GM21526 (cell line): Measurements from ENCODE around the gene WSCD1.

ENCODE experiments used
- ATAC-seq: cut with Tn5 transposase; IDR thresholded peaks from one replicate; pipeline ENCODE4 v1.9.1; 2021; ENCODE audit warnings: moderate library complexity; ENCODE audit not compliant: unreplicated experiment, low FRiP score

WSCD1 gene

GRCh38 chr17:6057562-6057961 is 12.6 kb upstream of the WSCD1 start:
- no peak for ATAC-seq

DNA sequence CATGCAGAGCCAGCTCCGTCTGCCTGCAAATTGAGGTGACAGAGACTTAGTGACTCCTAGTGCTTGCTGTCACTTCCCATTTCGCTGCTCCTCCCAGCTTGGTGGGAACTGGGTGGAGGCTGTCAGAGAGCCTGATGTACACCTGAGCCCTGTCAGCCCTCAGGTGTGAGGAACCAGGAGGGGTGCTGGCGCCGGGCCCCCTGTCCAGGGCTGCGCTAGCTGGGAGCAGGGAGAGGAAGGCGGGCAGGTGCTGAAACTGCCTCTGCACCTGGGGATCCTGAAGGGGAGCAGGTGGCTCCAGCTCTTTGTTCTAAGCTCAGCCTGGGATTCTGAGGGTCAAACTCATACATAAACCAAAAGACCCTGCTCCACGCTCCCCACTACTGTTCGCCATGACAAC is 10.8 kb upstream of the WSCD1 start:
- no peak for ATAC-seq

- ATAC-seq, result no peak
Observed at GRCh38 chr17:6061290-6061689, 8.9 kb upstream of the WSCD1 start.

DNA sequence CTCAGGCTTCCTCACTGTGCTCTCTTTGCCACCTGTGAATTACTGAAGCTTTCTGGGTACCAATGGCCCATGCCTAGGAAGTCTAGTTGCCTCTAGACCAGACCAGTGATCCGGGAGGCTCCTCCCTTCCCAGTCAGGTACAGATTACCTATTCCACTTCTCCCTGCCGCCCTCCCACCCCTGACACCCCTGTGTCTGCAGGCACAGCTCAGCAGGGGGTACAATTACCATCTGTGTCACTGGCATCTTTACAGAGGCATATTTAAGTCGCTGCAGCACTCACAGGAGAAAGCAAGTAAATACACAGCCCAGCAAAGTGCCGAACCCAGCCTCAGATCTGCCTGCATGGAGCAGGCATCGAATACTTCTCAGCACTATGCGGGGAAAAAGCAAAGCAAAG is 5.3 kb upstream of the WSCD1 start:
- ATAC-seq, result no peak

- ATAC-seq, result no peak
Observed at GRCh38 chr17:6065351-6065750, 4.8 kb upstream of the WSCD1 start.

DNA sequence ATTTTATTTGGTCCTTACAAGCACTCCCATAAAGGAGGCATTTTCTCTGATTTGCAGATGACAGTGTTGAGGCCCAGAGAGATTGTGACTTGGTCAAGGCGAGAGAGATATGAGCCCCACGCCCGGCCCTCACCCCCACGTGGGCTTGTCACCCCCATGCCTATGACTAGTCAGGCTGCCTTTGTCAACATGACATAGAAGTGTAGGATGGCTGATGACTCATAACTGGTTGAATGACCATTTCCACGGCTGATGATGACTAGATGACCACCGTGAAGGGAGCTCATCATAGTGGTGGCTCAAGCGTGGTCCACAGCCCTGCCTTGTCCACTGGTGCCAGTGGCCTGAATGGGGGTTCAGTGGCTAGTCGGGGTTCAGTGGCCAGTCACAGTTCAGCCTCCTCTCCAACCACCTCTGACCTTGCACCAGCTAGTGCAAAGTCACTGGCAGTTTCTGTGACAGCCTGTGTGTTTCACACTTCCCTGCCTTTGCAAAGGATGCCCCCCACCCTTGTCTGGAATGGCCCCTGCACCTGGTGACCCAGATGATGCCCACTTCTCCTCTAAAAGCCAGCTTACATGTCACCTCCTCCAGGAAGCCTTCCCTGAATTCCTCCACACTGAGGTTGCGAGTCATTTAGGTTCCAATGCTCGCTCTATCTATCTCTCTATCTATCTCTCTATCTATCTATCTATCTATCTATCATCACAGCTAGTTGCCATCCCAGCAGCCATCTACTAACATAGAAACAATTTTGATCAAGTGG is 3.8 kb upstream of the WSCD1 start:
- no peak for ATAC-seq

DNA sequence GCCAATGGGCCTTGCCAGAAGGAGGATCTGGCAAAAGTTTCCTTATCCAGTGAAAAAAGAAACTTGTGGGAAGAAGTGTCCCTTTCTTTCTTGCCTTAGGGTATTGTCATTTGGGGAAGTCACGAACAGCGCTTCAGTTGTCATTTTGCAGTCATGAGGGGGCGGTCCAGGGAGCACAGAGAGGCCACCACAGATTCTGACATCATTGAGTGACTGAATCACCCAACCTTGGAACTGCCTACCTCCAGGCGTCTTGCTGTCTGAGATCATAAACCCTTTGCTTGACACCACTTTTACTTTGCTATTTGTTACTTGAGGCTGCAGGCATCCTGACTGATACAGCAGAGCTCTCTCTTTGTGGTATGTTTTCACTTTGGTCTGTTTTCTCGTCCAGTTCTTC is 3.1 kb upstream of the WSCD1 start:
- no peak for ATAC-seq

GRCh38 chr17:6070430-6070912 is 292 bp downstream of the WSCD1 start:
- ATAC-seq, result no peak

DNA sequence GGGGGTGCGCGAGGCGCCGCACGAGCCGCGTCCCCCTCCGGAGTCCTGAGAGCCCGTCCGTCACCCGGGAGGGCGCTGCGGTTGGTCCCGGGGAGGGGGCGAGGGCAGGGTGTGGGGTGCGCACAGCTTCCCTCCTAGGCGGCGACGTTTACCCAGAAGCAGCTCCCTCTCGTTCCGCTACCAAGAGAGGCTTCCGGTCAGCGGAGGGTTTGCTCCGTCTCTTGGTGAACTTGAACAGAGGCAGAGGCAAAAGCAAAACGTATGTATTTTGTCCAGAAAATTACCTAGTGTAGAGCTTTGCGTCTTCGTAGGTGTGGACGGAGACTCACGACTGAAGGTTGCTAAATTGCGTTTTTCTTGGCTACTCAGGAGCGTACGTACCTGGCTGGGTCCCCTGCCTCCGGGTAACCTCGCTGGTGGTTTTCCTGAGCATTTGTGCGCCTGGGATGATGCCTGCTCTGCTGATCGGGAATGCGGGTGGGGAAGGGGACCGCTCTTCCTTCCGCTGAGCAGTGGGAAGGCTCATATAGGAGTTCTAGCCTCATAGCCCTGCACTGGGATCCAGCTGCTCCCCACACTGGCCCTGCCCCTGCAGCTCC is 833 bp downstream of the WSCD1 start:
- ATAC-seq, result no peak

DNA sequence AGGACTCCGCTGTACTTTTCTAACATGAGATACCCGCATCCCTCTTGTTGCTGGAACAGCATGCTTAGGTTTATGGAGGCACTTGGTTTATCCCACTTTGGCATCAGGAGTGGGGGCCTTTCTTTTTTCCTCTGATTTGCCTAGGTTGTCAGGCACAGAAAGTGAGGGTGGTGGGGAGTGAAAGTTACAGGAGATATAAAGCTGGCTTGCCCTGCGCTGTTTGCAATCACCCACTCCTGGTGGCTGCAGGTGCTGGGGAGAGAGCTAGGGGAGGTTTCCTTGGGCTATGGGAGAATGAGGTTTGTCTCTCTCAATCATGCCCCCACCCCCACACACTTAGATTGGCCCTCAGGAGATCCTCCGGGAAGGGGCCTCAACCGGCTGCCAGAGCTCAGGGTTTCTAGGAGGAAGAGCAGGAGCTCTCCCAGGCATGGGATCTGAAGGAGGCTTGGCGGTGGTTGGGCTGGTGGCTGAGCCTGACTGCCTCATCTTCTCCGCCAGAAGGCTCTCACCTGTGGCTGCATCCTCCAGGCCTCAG is 1.4 kb downstream of the WSCD1 start:
- no peak for ATAC-seq

GRCh38 chr17:6072157-6072556 is 2.0 kb downstream of the WSCD1 start:
- ATAC-seq, result no peak

GRCh38 chr17:6072611-6073010 is 2.4 kb downstream of the WSCD1 start:
- ATAC-seq, result no peak

- no peak for ATAC-seq
Observed at GRCh38 chr17:6073620-6074019, 3.4 kb downstream of the WSCD1 start.

GRCh38 chr17:6075050-6075449 is 4.9 kb downstream of the WSCD1 start:
- ATAC-seq, result no peak

DNA sequence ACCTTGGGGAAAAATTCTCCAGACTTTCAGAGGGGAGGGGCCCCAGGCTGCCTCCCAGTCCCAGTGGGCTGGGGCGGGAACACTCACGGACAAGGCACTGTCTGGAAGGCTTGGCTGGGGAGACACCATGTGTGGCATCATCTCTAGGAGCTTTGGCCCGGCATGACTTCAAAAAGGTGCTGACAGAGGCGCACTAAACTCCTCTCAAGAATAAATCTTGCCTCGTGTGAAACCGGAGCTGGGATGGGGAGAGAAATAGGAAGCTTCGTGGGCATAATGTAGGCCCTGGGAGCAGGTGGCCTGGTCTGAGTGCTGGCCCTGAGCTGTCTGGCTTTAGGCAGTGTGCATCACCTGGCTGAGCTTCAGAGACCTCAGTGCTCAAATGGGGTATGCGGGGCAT is 5.7 kb downstream of the WSCD1 start:
- ATAC-seq, result no peak

DNA sequence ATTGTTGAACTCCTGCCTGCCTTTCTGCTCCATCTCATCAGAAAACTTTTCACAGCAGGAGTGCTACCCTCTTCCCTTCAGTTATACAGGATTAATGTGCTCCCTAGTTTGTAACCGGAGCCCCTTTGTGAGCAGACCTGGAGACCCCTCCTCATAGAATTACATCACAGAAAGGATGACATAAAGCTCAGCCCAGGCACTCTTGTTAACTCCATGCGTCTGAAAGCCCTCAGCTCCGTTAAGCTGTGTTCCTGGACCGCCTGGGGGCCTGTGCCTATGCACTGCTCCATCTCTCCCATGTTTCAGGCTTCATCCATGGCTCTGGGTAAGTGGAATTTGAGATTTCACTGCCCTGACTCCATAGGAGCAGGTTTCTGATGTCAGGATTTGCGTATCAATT is 7.6 kb downstream of the WSCD1 start:
- no peak for ATAC-seq

- ATAC-seq, result no peak
Observed at GRCh38 chr17:6078458-6078871, 8.3 kb downstream of the WSCD1 start.

GRCh38 chr17:6079155-6079888 is 9.1 kb downstream of the WSCD1 start:
- ATAC-seq, result no peak

DNA sequence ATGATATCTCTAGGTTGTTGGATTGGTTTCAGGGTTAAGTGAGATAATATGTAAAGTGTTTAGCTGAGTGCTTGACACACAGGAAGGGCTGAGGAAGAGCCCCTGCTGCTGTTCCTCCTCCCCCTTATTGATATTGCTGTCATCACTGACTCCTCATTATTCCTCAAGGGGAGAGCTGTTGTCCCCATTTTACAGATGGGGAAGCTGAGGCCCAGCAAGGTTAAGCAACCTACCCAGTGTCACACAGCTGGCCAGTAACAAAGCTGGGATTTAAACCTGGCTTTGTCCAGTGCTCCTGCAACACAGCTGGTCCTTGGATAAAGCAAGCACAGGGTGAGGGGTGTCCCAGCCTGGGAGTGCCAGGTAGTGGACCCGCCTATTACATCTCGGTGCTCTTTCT is 9.8 kb downstream of the WSCD1 start:
- no peak for ATAC-seq

DNA sequence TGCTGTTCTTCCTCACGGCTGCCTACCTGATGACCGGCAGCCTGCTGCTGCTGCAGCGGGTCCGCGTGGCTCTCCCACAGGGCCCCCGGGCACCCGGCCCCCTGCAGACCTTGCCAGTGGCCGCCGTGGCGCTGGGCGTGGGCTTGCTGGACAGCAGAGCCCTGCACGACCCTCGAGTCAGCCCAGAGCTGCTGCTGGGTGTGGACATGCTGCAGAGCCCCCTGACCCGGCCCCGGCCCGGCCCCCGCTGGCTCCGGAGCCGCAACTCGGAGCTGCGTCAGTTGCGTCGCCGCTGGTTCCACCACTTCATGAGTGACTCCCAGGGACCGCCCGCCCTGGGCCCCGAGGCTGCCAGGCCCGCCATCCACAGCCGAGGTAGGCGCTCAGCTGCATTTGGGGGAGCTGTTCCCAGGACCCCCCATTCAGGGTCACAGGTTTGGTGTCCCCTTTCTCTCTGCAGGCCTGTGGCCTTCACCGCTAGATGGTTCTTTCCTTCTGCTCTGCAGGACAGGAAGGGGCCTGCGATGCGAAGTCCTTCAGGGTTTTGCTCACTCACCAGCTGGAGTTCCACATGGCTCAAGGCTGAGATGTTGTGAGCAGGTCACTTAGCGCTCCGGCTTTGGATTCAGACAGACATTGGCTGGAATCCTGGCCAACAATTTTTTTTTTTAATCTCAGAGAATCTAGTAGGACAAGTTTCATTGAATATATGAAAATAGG is 10.7 kb downstream of the WSCD1 start:
- no peak for ATAC-seq

DNA sequence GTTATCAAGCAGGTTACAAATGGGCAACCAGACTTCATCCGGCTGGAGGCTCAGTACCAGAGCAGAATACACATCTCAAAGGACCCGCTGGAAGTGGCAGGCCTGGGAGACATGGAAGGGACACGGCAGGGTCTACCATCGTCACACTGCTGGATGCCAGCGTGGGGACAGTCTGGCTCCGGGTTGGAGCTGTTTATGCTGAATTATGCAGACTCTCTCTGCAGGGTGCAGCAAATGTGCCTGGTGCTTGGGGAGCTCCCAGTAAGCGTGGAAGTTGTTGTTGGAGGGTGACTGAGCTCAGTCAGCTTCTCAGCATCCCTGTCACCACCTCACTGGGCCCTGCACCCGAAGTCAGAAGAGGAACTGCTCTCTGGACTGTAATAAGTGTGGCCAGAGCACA is 12.2 kb downstream of the WSCD1 start:
- no peak for ATAC-seq
